GM06990 (cell line): ENCODE measurements around the gene TMEM100.
A peak's percentile ranks its signal among the peaks of the same experiment; 100 is the strongest.

ENCODE experiments used
- DNase-seq: peaks from one replicate; pipeline ENCODE4 v3.0.0-alpha.2; 2011; ENCODE audit not compliant: insufficient read length; ENCODE audit errors: extremely low read depth
- H3K27me3 ChIP-seq: replicated peaks from 2 replicates; pipeline ENCODE4 v1.6.0; 2011; ENCODE audit warnings: low read length; ENCODE audit not compliant: control insufficient read depth, insufficient read depth
- H3K36me3 ChIP-seq: 2 replicates; pipeline ENCODE4 v1.5.1; 2011; ENCODE audit warnings: low read length; ENCODE audit not compliant: control insufficient read depth, insufficient read depth
- H3K4me3 ChIP-seq: replicated peaks from 2 replicates; pipeline ENCODE4 v1.5.1; 2011; ENCODE audit warnings: low read depth, mild to moderate bottlenecking, control low read depth, low read length
- TF ChIP-seq, protein P1 (sequence below): IDR thresholded peaks from 2 replicates; pipeline ENCODE4 v1.5.1; 2011; ENCODE audit warnings: low read length, control low read depth, mild to moderate bottlenecking, inconsistent platforms; ENCODE audit not compliant: insufficient read depth, poor library complexity, severe bottlenecking

Gene TMEM100

DNA sequence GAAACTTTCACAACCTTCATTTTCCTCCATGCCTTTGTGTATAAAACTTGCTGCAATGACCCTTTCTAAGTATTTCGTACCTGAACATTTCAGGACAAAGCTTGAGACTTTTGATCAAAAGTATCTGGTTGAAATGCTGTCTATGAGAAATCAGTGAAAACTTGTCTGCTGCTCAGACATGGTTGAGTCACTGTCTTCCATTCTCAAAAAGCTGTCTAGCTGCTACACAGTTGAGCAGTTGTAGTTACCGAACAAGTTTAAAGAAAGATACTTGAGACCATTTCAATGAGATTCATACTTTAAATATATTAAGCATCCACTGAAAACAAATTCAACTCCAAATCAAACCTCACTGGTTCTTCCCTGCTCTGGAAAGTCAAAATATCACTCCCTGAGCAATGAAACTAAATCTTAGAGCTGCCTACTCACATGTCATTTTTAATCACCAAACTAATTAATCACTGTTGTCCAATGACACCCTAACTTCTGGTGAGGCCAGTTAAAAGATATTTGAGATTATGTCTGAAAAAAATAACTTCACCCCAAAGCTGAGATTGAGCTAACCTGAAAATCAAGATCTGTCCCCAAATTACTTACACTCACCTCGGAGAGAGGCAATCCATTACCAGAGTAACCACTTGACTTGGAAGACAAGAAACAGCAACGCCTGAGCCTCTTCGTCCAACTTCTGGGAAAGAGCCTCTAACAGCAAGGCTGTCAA, 488 bp downstream of the TMEM100 start:
- H3K36me3 ChIP-seq, result no peaks in the 10 kb centered on the region
- TF ChIP-seq, protein P1, sequence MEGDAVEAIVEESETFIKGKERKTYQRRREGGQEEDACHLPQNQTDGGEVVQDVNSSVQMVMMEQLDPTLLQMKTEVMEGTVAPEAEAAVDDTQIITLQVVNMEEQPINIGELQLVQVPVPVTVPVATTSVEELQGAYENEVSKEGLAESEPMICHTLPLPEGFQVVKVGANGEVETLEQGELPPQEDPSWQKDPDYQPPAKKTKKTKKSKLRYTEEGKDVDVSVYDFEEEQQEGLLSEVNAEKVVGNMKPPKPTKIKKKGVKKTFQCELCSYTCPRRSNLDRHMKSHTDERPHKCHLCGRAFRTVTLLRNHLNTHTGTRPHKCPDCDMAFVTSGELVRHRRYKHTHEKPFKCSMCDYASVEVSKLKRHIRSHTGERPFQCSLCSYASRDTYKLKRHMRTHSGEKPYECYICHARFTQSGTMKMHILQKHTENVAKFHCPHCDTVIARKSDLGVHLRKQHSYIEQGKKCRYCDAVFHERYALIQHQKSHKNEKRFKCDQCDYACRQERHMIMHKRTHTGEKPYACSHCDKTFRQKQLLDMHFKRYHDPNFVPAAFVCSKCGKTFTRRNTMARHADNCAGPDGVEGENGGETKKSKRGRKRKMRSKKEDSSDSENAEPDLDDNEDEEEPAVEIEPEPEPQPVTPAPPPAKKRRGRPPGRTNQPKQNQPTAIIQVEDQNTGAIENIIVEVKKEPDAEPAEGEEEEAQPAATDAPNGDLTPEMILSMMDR, result no peak
- no peak overlapping the region for H3K4me3 ChIP-seq
- no peak for DNase-seq
- H3K27me3 ChIP-seq, result no peaks in the 10 kb centered on the region

DNA sequence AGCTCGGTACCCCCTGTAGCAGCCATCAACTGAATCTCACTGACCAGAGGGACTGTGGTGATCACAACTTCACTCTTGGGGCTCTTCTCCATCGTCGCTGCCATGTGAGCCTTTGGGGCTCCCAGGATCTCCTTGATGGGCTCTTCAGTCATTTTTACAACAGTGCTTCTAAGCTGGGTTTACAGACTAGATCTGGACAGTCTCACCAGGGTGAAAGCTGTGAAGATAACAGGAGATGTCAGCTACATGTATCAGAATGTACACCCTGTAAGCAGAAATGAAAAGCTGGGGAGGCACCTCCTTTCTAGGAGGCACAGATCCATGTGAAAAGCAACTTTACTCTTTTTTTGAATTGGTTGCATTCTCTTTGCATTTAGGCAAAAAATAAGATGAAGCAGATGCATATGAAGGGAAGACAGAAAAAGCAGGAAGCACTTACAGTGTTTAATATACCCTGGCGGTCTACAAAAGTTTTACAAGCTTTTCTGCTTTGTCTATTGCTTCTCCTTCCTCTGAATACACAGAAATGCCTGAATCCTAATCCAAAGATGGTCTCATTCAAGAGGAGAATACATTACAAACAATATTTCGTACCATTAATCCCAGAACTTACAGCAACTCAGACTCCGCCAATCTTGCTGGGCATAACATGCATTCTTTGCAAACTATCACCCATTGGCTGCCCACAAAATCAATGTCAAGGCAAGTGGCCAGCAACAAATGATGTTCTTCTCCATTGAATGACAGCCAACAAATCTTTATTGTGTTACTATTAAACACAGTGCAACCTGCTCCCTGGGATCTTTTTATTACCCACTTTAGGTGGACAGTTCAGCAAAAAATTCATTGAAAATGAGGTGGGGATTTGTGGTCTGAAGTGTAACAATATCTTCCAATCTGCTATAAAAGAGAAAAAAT, 1.5 kb downstream of the TMEM100 start:
- H3K4me3 ChIP-seq, result no peak overlapping the region
- TF ChIP-seq, protein P1, result no peak
- no peaks in the 10 kb centered on the region for H3K36me3 ChIP-seq
- DNase-seq, result no peak
- no peaks in the 10 kb centered on the region for H3K27me3 ChIP-seq

DNA sequence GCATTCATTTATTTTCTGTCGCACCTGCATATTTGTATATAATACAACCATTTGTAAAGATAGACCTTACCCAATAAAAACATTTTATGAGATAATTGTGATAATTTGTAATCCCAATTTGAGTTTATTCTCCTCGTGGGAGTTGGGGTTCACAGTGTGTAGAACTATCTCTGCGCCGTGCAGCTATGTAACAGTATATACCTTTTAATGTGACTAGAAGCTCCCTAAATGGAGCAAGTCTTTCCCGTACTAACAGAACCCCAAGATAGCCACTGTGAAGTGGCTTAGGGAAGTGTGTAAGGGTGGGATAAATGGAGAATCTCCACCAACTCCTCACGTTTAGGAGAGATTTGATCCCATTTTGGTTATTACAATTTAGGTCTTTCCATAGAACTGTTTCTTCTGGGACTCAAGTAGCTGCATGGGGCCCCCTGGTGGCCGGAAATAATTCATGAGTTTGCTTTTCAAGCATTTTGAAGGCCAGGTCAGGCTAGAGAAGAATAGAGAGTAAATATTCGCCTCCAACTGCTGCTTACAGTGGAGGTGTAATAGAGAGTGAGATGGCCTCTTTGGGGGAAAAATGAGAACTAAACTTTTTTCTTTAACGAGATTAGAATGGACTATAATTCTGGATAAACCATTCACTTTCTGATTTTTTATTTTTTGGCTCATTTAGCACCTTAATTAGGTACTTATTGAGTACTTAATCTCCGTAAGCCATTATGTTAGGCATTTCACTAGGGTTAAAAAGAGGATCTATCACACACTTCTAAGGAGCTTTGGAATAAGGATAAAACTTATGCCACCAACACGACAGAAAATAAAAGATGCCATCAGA, 4.5 kb downstream of the TMEM100 start:
- H3K27me3 ChIP-seq, result no peaks in the 10 kb centered on the region
- no peak overlapping the region for H3K4me3 ChIP-seq
- H3K36me3 ChIP-seq, result no peaks in the 10 kb centered on the region
- TF ChIP-seq, protein P1, result peak; percentile 72
- DNase-seq, result no peak

DNA sequence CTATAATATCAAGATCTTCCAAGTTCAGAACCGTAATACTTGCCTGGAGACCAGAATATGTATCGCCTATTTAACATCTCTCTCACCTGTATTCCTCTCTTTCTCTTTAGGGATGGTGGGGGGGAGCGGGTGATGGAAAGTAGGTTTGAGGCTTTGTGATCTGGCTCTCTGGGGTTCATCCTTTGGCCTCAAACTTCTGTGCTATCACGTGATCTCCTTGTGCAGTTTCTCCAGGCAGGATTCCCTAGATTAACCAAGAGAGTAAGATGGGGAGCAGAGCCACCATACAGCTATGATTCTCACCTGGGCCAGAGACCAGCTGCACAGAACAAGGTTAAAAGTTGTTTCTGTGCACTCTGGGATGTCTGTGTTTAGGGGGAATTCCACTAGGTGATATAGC, 5.2 kb downstream of the TMEM100 start:
- no peak overlapping the region for H3K4me3 ChIP-seq
- no peaks in the 10 kb centered on the region for H3K27me3 ChIP-seq
- TF ChIP-seq, protein P1, result no peak
- no peaks in the 10 kb centered on the region for H3K36me3 ChIP-seq
- DNase-seq, result no peak

DNA sequence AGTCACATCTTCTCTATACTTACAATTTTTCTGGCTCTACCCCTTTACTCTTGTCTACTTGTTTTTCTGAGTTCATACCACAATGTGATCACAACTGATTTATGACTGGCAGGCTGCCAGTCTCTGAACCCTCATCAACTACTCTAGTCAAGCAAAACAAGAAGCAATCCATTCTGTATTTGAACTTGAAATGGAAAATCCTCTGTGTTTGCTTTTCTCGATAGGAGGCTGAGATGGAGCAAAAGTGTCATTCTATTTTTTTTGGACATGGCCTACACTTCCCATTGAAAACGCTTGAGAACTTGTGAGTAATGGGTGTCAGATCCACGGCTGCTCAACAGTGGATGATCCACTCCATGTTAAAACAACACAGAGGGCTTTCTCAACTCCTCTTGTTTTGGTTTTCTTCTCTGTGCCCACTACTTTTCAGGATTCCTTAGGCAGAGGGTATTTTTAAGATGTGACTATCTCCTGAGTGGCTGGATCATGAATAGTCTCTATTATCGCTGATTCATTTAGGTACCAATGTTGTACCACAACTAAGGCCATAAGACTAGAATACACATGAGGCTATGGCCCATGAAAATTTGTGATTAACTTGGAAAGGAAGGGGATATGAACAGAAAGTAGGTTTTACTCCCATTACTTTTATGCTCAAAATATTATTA, 11.7 kb downstream of the TMEM100 start:
- TF ChIP-seq, protein P1, result no peak
- Histone ChIP-seq H3K36me3 (no peaks in the 10 kb centered on the region), H3K27me3 (no peaks in the 10 kb centered on the region), H3K4me3 (no peak overlapping the region)
- no peak for DNase-seq
